Skeletal muscle tissue (tissue), 4 donors: ENCODE results near the gene NPY1R. TPM values are rescaled to one million over a fixed set of nuclear protein-coding genes. Genes with fewer than 3 reads are reported as not detected.

ENCODE experiments used
- H3K27ac ChIP-seq: one replicate; pipeline ENCODE4 v1.7.0; 2013; ENCODE audit warnings: mild to moderate bottlenecking, low read depth, low read length, inconsistent platforms
- H3K27me3 ChIP-seq, 3 donors: one replicate each; pipeline ENCODE4 v1.7.0; 2013; ENCODE audit warnings: low read length in 3 of 3; ENCODE audit not compliant: control insufficient read depth in 3 of 3, insufficient read depth in 3 of 3
- H3K36me3 ChIP-seq, 3 donors: one replicate each; pipeline ENCODE4 v1.7.0; 2013; ENCODE audit warnings: low read length in 3 of 3; ENCODE audit not compliant: control insufficient read depth in 3 of 3, insufficient read depth in 3 of 3
- H3K4me1 ChIP-seq, 3 donors: one replicate each; pipeline ENCODE4 v1.7.0; 2013; ENCODE audit warnings: low read length in 3 of 3, mild to moderate bottlenecking in 3 of 3; ENCODE audit not compliant: control insufficient read depth in 3 of 3, insufficient read depth in 3 of 3
- H3K4me3 ChIP-seq, 3 donors: one replicate each; pipeline ENCODE4 v1.7.0; 2013; ENCODE audit warnings: low read length in 3 of 3
- H3K9ac ChIP-seq, 3 donors: one replicate each; pipeline ENCODE4 v1.7.0; 2013; ENCODE audit warnings: low read length in 3 of 3, mild to moderate bottlenecking in 3 of 3, moderate library complexity in 2 of 3, low read depth in 1 of 3
- H3K9me3 ChIP-seq, 3 donors: one replicate each; pipeline ENCODE4 v1.7.0; 2013; ENCODE audit warnings: low read length in 3 of 3; ENCODE audit not compliant: control insufficient read depth in 3 of 3
- total RNA-seq: library from RNA; depleted of rRNA; stranded (reverse); fragments of >200 nt; gene quantifications from one replicate; pipeline ENCODE4 v1.2.3, GENCODE V29; 2014
- donor health status: Osteomylitis.

Gene NPY1R
- 9.9 TPM for total RNA-seq

DNA sequence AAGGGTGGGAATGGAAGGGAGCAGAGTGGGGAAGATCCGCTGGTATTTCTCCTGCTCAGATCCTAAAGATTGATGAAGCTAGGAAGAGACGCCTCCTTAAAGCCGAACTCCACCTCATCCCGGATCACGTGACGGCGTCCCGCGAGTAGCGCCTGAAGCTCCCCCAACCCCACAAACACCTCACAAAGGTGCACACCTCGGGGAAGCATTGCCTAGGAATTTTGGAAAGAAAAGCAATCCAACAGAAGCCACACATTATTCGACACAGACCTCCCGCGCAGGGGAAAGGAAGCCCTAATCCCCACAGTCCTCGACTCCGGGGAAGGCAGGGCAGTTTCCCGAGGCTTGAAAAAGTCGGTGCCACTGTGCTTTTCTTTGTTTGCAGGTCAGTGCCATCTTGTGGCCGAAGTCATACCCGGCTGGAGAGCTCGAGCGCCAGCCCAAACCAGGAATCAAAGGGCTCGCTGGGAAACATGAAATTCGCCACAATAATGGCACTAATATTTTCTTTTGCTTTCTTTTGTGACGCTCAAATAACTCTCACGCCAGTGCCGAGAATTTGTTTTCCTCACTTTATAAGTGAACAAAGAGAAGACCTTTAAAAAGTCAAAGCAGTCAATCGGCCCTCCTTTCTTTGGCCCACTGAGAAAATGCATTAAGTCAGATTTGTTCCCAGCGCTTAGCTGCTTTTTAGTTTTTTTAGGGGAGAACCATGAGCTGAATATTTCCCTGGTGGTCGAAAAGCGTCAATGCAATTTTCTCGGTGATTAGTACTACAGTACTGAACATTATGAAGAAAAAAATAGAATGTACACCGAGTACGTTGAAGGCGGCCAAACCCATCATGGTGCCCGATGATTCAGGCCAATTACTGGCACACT lies at the start of gene NPY1R:
TSS of gene NPY1R (minus strand) at position 71 of the 881 bp plus-strand sequence. CDS start 6,042 bp downstream, outside the sequence.
- Histone ChIP-seq H3K4me1 (peaks cover 5 to 9% (median 6%) of the 10 kb centered on the region in 3 donors), H3K4me3 (peak within 1 kb of the TSS; percentile 72 to 87 (median 78)), H3K36me3 (no peaks in the 10 kb centered on the region), H3K27ac (no peak within 1 kb of the TSS), H3K27me3 (peaks cover 5 to 23% (median 10%) of the 10 kb centered on the region in 3 donors), H3K9me3 (no peaks in the 10 kb centered on the region), H3K9ac (peak within 1 kb of the TSS; percentile 36 to 73 (median 70))

DNA sequence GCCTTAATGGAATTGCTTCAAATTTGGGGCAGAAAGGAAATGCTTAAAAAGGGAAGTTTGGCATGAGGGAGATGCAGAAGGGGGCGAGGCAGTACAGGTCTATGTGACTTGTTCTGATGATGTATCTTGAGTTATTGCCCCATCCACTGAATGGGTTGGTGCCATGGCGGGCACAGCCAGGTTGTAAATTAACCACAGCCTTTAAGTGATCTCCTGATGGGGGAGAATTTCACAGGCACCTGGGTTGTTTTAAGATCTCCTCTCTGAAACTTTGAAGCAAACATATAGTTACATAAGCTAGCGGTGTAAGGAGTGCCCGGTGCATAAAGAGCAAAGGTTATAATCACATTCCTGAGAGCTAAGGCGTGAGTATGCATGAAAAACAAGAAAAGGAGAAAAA lies 48.3 kb upstream of the NPY1R start:
- H3K4me3 ChIP-seq = no peak overlapping the region
- no peak overlapping the region for H3K27ac ChIP-seq

DNA sequence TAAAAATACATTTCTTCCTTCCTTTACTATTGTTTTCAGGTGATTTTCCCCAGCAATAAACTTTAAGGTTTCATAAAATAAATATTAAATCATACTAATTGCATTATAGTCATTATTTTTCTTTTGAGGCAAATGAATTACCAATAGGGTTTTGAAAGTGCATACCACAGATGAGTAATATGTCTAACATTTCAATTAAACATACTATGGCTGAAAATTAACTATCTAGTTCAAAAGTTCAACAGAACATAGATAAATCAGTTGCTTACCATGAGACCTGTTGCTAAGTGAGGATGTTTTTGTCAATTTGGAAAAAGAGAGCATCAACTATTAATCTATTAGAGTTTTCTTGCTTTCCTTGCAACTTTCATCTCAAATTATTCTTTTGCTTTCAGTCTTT lies 46.3 kb upstream of the NPY1R start:
- no peaks in the 10 kb centered on the region for H3K27me3 ChIP-seq
- H3K4me1 ChIP-seq = no peaks in the 10 kb centered on the region
- no peak overlapping the region for H3K9ac ChIP-seq
- H3K9me3 ChIP-seq = no peaks in the 10 kb centered on the region
- H3K27ac ChIP-seq = no peak overlapping the region
- H3K36me3 ChIP-seq = no peaks in the 10 kb centered on the region
- H3K4me3 ChIP-seq = no peak overlapping the region

More for the DNA sequence above, 48.3 kb upstream of the NPY1R start:
- Histone ChIP-seq H3K27me3 (no peaks in the 10 kb centered on the region), H3K9ac (no peak overlapping the region), H3K36me3 (no peaks in the 10 kb centered on the region), H3K4me1 (no peaks in the 10 kb centered on the region), H3K9me3 (no peaks in the 10 kb centered on the region)

DNA sequence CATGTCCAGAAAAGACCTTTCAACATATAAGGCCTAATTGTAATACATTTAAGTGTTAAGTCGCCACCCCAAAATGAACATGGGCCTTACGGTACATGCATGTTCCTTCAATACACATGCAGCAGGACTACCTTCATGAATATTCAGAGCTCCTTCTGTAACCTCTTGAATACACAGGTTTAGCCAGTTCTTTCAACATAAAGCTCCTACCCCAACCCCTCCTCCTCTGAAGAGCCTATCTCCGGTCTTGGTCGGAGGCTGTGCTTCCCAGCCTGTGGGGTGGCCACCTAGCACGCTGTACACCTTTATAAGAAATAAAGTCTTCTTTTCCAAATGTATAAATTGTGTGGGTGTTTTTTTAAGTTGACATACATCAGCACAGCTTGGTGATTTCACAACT lies 39.6 kb upstream of the NPY1R start:
- Histone ChIP-seq H3K4me1 (no peaks in the 10 kb centered on the region), H3K9ac (no peak overlapping the region), H3K9me3 (no peaks in the 10 kb centered on the region), H3K36me3 (no peaks in the 10 kb centered on the region), H3K27me3 (no peaks in the 10 kb centered on the region), H3K27ac (no peak overlapping the region), H3K4me3 (no peak overlapping the region)

DNA sequence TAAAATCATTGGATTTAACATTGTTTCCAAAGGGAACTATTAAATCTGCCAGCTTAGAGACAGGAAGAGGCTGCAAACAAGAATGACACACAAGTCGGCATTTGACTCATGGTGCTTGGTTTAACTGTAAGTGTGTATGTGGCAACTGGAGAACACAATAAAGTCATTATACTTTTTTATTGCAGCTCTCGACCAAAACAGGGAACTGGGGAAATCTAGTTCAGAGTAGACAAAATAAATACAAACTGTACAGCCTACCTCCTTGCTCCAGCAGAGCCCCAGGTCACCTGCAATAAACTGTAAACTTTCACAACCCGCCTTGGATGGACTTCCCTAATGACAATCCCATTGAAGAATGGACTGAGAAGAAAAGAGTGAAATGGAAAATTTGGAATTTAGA lies 35.3 kb upstream of the NPY1R start:
- Histone ChIP-seq H3K27ac (no peak overlapping the region), H3K9ac (no peak overlapping the region), H3K36me3 (no peaks in the 10 kb centered on the region), H3K4me1 (no peaks in the 10 kb centered on the region), H3K27me3 (no peaks in the 10 kb centered on the region), H3K9me3 (no peaks in the 10 kb centered on the region), H3K4me3 (no peak overlapping the region)

DNA sequence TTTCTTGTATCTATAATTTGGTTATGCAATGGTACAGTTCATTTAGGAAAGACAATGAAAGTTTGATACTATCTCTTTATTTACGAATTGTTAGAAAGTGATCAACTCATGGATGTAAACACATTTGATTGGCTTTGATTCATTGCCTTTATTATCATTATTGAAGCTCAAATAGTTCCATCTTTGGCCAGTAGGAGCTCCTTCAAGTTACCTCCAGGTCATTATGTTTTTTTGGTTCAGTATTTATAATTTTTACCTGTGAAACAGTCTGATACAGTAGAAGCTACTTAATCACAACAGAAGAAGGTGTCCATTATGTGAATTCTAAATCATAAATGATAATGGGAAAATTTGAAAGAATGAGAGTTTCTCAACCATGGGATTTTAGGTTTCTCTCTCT lies 23.7 kb upstream of the NPY1R start:
- Histone ChIP-seq H3K36me3 (no peaks in the 10 kb centered on the region), H3K27ac (no peak overlapping the region), H3K9ac (no peak overlapping the region), H3K4me1 (no peaks in the 10 kb centered on the region), H3K4me3 (no peak overlapping the region), H3K9me3 (no peaks in the 10 kb centered on the region), H3K27me3 (peaks cover 0 to 2% (median 0%) of the 10 kb centered on the region in 3 donors)

DNA sequence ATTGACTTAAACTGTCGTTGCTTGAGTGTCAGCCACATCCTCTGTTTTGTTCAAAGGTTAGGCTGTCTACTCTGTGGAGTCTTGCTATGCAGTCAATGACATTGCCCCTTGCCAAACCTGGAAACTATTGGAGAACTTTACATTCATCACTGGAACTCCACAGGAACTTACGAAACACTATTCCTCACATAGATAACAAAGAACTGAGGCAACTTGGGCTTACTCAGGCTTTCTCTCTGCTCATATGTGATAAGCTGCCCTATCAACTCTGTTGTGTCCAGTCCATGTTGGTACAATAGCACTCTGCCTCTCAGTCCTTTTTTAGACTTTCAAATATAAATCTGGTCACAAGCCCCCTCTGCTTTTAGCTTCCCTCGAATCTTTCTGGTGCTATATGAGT lies 20.7 kb upstream of the NPY1R start:
- Histone ChIP-seq H3K36me3 (no peaks in the 10 kb centered on the region), H3K9me3 (no peaks in the 10 kb centered on the region), H3K4me1 (no peaks in the 10 kb centered on the region), H3K9ac (no peak overlapping the region), H3K4me3 (no peak overlapping the region), H3K27me3 (peaks cover 0 to 2% (median 0%) of the 10 kb centered on the region in 3 donors), H3K27ac (no peak overlapping the region)

DNA sequence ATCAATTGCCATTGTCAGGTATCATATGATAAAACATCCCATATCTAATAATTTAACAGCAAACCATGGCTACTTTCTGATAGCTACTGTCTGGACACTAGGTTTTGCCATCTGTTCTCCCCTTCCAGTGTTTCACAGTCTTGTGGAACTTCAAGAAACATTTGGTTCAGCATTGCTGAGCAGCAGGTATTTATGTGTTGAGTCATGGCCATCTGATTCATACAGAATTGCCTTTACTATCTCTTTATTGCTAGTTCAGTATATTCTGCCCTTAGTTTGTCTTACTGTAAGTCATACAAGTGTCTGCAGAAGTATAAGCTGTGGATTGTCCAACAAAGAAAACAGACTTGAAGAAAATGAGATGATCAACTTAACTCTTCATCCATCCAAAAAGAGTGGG lies 18.3 kb upstream of the NPY1R start:
- Histone ChIP-seq H3K9ac (no peak overlapping the region), H3K4me3 (no peak overlapping the region), H3K36me3 (no peaks in the 10 kb centered on the region), H3K9me3 (no peaks in the 10 kb centered on the region), H3K27ac (no peak overlapping the region), H3K27me3 (peaks cover 0 to 6% (median 2%) of the 10 kb centered on the region in 3 donors), H3K4me1 (no peaks in the 10 kb centered on the region)

DNA sequence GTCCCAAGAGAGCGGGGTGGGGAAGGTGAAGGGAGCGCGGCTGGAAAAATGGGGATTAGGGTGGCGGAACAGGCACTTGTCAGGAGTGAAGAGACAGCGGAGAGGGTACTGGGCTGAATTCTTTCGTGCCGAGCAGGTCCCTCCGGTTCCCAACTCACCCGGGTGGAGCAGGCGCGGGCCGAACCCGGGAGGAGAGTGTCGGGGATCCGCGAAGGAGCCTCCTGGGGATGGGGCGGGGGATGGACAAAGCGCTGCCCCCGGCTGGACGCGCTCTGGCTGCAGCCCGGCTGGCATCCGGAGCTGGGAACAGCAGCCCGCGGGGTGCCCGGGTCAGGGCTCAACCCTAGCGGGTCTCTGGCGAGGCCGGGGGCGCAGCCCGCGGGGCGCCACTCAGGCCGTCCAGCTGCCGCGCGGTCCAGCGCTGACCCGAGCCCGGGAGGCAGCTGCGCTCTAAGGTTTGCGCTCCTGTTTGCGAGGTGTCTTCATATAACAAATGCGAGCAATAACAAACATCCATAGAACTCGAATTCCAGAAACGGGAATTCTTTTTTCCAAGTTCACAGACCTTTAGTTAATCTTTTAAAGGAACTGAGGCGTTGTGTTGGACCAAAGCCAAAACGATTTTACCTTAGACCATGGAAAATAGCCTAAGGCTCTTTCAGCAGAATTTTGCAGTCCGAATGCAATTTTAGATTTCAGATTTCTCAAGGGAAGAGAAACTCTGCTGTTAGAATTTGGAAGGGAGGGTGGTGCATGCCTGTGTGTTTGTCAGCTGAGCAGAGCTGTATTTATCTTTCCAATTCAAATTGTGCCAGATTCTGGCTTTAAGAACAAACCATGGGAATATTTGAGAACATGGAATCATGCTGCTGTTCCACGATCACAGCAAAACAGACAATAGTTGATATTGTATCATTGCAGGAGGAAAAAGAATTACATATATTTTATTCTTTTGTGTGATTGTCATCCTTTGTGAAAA lies 12.0 kb upstream of the NPY1R start:
- Histone ChIP-seq H3K27ac (no peak overlapping the region), H3K9ac (peak overlapping the region in 2 of 3 donors; percentile 29 to 61)

More for the DNA sequence above, 12.0 kb upstream of the NPY1R start:
- H3K4me3 ChIP-seq = peak overlapping the region; percentile 9 to 64 (median 49)
- no peaks in the 10 kb centered on the region for H3K36me3 ChIP-seq
- H3K27me3 ChIP-seq = peaks cover 24 to 25% (median 24%) of the 10 kb centered on the region in 3 donors
- no peaks in the 10 kb centered on the region for H3K9me3 ChIP-seq
- peaks cover 2 to 7% (median 2%) of the 10 kb centered on the region in 3 donors for H3K4me1 ChIP-seq
